HuH-7 (cell line): ENCODE data around the gene KLHL35.
"Not testable (repeated sequence)": the region's sequence is repeated elsewhere in the genome, so short reads cannot be mapped to it uniquely, and the experiment has no call there.

ENCODE experiments used
- DNase-seq: peaks from one replicate; pipeline ENCODE4 v3.0.0; 2011; ENCODE audit warnings: low spot score

Gene KLHL35

GRCh38 chr11:75388386-75389275 lies 44.4 kb downstream of the KLHL35 start:
- DNase-seq, result peak; percentile 60

DNA sequence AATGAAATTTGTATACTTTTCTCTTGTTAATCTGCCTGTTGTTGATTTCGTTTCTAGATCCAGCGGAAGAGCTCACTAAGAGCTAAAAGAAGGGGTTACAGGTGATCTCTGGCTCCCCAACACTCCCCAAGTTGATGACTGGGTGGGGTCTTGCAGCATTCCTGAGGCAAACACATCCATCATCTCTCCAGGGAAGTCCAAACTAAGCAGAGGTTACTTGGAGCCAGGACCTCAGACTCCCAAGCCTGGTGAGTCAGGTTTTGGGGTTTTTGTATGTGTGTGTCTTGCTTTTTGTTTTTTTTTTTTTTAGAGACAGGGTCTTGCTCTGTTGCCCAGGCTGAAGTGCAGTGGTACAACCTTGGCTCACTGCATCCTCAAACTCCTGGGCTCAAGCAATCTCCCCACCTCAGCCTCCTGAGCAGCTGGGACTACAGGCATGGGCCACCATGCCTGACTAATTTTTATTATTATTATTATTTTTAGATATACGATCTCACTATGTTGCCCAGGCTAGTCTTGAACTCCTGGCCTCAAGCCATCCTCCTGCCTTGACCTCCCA lies 45.2 kb downstream of the KLHL35 start:
- no peak for DNase-seq

DNA sequence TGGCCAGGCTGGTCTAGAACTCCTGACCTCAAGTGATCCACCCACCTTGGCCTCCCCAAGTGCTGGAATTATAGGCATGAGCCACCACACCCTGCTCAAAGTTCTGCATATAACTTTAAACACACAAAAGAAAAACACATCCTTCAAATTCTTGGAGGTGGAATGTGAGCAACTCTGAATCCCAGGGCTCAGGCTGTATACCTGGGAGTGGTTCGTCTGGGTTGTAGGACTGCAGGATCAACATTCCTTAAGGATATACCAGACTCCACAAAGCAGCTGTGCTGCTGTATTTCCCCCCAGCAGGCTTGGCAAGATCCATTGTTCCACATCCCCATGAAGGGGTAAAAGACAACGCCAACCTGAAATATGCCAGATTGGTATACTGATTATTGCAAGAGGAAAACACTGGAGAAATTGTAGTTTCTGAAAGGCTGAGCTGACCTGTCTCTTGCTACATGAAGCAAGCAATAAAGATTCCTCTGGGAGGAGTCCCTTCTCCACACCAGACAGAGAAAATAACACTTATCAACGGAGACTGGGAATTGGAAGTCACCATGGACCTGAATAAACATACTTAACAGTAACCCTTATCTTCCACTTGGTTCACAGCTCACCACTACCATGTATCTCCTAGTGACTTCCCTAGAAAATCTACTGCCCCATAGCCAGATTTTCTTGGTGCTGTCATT lies 45.9 kb downstream of the KLHL35 start:
- no peak for DNase-seq

- peak; percentile 82 for DNase-seq
These were observed 48.4 kb downstream of the KLHL35 start for GRCh38 chr11:75384438-75385080.

GRCh38 chr11:75383246-75383645 lies 49.8 kb downstream of the KLHL35 start:
- no peak for DNase-seq

DNA sequence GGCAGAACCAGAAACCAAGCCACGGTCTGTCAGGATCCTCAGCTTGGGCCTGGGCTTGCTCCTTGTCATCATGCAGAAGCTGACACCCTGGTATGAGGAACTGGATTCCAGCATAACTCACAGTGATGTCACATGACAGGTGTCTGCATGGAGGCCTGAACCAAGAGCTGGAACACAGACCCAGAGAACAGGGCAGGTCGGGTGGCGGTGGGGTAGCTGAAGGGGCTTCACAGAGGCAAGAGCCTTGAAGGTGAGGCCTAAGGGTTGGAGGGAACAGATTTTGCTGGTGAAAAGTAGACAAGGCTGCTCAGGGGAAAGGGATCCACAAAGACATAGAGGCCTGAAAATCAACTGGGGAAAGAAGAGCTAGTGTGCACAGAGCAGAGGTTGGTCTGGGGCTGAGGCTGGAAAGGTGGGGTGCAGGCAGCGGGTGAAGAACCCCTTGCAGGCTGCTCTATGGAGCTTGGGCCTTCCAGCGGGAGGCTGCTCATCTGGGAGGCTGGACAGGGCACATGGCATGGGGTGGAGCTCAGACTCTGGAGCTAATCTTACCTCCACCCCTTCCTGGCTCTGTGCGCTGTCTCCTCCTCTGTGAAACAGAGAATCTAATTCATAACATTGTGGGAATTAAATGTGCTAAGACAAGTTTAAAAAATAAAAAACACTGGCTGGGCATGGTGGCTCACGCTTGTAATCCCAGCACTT lies 52.1 kb downstream of the KLHL35 start:
- DNase-seq, result no peak

GRCh38 chr11:75380245-75380644 lies 52.8 kb downstream of the KLHL35 start:
- DNase-seq, result no peak

- not testable (repeated sequence) for DNase-seq
These were observed 54.2 kb downstream of the KLHL35 start for GRCh38 chr11:75378776-75379175.

DNA sequence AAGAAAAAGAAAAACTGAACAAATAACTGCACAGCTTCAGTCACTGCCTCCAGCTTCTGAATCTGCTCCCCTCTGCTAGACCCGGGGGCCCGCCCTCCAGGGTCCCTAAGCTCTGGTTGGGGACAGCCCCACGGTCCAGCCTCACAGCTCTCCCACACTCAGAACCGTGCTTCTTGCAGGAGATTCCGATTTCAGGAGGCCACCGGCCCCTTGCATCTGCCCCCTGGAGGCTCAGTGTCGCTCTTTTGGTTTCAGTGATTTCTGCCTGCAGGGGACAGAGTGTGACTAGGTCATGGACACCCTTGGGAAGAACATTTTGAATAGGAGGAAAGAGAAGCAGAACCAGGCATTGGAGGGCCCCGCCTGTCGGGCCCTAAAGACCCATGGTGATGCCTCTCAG lies 56.8 kb downstream of the KLHL35 start:
- DNase-seq, result peak; percentile 61

GRCh38 chr11:75375626-75376025 lies 57.4 kb downstream of the KLHL35 start:
- no peak for DNase-seq

- no peak for DNase-seq
These were observed 58.4 kb downstream of the KLHL35 start for GRCh38 chr11:75374646-75375045.

GRCh38 chr11:75373201-75373600 lies 59.8 kb downstream of the KLHL35 start:
- DNase-seq, result no peak
